HEK293 (cell line): ENCODE measurements around the gene TMEM150C.

ENCODE experiments used
- CTCF ChIA-PET: fragments of 350-600 bp; formaldehyde crosslinking; extraction: SDS; loops from one replicate; lab custom pipeline; 2021; ENCODE audit warnings: antibody characterized with exemption; lab: Yijun Ruan, JAX
- POLR2A ChIA-PET: fragments of 300-600 bp; formaldehyde crosslinking; extraction: SDS; loops from one replicate; lab custom pipeline; 2020; ENCODE audit warnings: antibody characterized with exemption, inconsistent platforms; lab: Yijun Ruan, JAX
- H3K27ac ChIP-seq: fragments of 200-500 bp; sonication (Bioruptor generic); 2 replicates; pipeline ENCODE4 v1.5.1; 2014; ENCODE audit warnings: low read depth, low read length, control low read depth, inconsistent platforms; ENCODE audit errors: extremely low read depth
- H3K36me3 ChIP-seq, 2 experiments: fragments of 200-500 bp in 1 of 2; sonication (Bioruptor generic) in 1 of 2; 1 replicate in 1 of 2; 2 replicates in 1 of 2; pipeline ENCODE4 v1.5.1; 2014 to 2017; ENCODE audit warnings: inconsistent platforms in 2 of 2, low read length in 2 of 2; ENCODE audit not compliant: control insufficient read depth in 2 of 2, insufficient read depth in 1 of 2
- H3K4me1 ChIP-seq: fragments of 200-500 bp; sonication (Bioruptor generic); 2 replicates; pipeline ENCODE4 v1.5.1; 2014; ENCODE audit warnings: mild to moderate bottlenecking, low read length, inconsistent platforms; ENCODE audit not compliant: control insufficient read depth, insufficient read depth
- H3K4me3 ChIP-seq: 2 replicates; pipeline ENCODE4 v1.5.1; 2011; ENCODE audit warnings: low read depth, mild to moderate bottlenecking, control low read depth, low read length, moderate library complexity
- H3K9me3 ChIP-seq: fragments of 200-500 bp; sonication (Bioruptor generic); 2 replicates; pipeline ENCODE4 v1.5.1; 2014; ENCODE audit warnings: low read depth, low read length, inconsistent platforms; ENCODE audit not compliant: control insufficient read depth, insufficient read depth
- BCL11B ChIP-seq: fragments of 450-650 bp; formaldehyde crosslinking; IDR thresholded peaks from 2 replicates; pipeline ENCODE4 v1.5.1; 2016; ENCODE audit warnings: low read depth, missing biosample characterization, missing genetic modification characterization
- MEIS1 ChIP-seq: sonication (generic); formaldehyde crosslinking; IDR thresholded peaks from 2 replicates; pipeline ENCODE4 v1.8.1; 2022; ENCODE audit warnings: missing genetic modification reagents, mild to moderate bottlenecking, borderline replicate concordance
- MYNN ChIP-seq: fragments of 450-650 bp; formaldehyde crosslinking; IDR thresholded peaks from 2 replicates; pipeline ENCODE4 v1.5.1; 2016; ENCODE audit warnings: missing biosample characterization, missing genetic modification characterization, borderline replicate concordance
- TCF7L2 ChIP-seq: IDR thresholded peaks from 2 replicates; pipeline ENCODE4 v1.6.1; 2011; ENCODE audit warnings: low read depth, mild to moderate bottlenecking, inconsistent platforms, low read length, moderate library complexity, borderline replicate concordance
- ZNF114 ChIP-seq: fragments of 450-650 bp; formaldehyde crosslinking; IDR thresholded peaks from 2 replicates; pipeline ENCODE4 v1.5.0; 2017; ENCODE audit warnings: missing biosample characterization, missing genetic modification characterization
- ZNF174 ChIP-seq: fragments of 450-650 bp; formaldehyde crosslinking; IDR thresholded peaks from 2 replicates; pipeline ENCODE4 v1.5.0; 2017; ENCODE audit warnings: missing biosample characterization, mild to moderate bottlenecking, missing genetic modification characterization
- ZNF292 ChIP-seq: fragments of 450-650 bp; formaldehyde crosslinking; IDR thresholded peaks from 2 replicates; pipeline ENCODE4 v1.5.1; 2016; ENCODE audit warnings: low read depth, missing biosample characterization, missing genetic modification characterization, borderline replicate concordance
- ZNF366 ChIP-seq: fragments of 450-650 bp; formaldehyde crosslinking; conservative IDR thresholded peaks from 2 replicates; pipeline ENCODE4 v1.5.1; 2016; ENCODE audit warnings: missing biosample characterization, missing genetic modification characterization
- ZNF394 ChIP-seq: fragments of 450-650 bp; formaldehyde crosslinking; IDR thresholded peaks from 2 replicates; pipeline ENCODE4 v1.5.1; 2016; ENCODE audit warnings: missing biosample characterization, missing genetic modification characterization, mild to moderate bottlenecking, moderate library complexity, borderline replicate concordance
- ZNF426 ChIP-seq: fragments of 450-650 bp; formaldehyde crosslinking; IDR thresholded peaks from 2 replicates; pipeline ENCODE4 v1.5.1; 2017; ENCODE audit warnings: missing biosample characterization, missing genetic modification characterization, mild to moderate bottlenecking, inconsistent platforms, moderate library complexity
- ZNF558 ChIP-seq: fragments of 450-650 bp; formaldehyde crosslinking; IDR thresholded peaks from 2 replicates; pipeline ENCODE4 v1.5.1; 2016; ENCODE audit warnings: missing biosample characterization, missing genetic modification characterization
- ZNF610 ChIP-seq: fragments of 450-650 bp; formaldehyde crosslinking; IDR thresholded peaks from 2 replicates; pipeline ENCODE4 v1.5.1; 2016; ENCODE audit warnings: missing biosample characterization, missing genetic modification characterization, borderline replicate concordance
- ZNF654 ChIP-seq: fragments of 450-650 bp; formaldehyde crosslinking; IDR thresholded peaks from 2 replicates; pipeline ENCODE4 v1.5.1; 2016; ENCODE audit warnings: low read depth, missing biosample characterization, missing genetic modification characterization
- TF ChIP-seq, protein P1 (sequence below): fragments of 450-650 bp; IDR thresholded peaks from 2 replicates; pipeline ENCODE4 v1.5.1; 2018; ENCODE audit warnings: missing biosample characterization, mild to moderate bottlenecking, missing genetic modification characterization
- TF ChIP-seq, protein P2 (sequence below): fragments of 450-650 bp; formaldehyde crosslinking; IDR thresholded peaks from 2 replicates; pipeline ENCODE4 v1.5.1; 2016; ENCODE audit warnings: missing biosample characterization, missing genetic modification characterization
- TF ChIP-seq, protein P3 (sequence below): fragments of 450-650 bp; formaldehyde crosslinking; IDR thresholded peaks from 2 replicates; pipeline ENCODE4 v1.5.1; 2017; ENCODE audit warnings: missing biosample characterization, missing genetic modification characterization
- TF ChIP-seq, protein P4 (sequence below): fragments of 450-650 bp; formaldehyde crosslinking; IDR thresholded peaks from 2 replicates; pipeline ENCODE4 v1.5.1; 2016; ENCODE audit warnings: missing biosample characterization, missing genetic modification characterization
- TF ChIP-seq, protein P5 (sequence below): fragments of 450-650 bp; formaldehyde crosslinking; IDR thresholded peaks from 2 replicates; pipeline ENCODE4 v1.5.1; 2016; ENCODE audit warnings: missing biosample characterization, missing genetic modification characterization

TMEM150C gene

DNA sequence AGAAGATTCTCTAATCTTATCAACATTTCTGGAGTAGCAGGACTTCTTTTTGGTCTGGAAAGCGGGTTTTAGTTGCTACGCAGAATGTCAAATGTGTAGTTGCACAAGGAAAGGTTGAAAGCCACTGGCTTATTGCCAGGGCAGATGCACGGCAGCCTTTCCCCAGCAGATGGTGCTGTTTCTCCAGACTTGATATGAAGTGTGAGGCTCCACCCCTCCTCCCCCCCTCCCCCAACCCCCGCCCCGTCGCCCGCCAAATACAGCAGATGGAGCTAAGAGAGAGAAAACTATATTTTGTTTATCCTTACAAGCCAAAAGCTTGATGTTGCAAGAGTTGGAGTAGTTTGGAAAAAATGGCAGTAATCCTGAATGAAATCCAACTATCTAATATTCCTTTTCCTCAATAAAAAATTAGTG, 99.4 kb downstream of the TMEM150C start:
- H3K4me3 ChIP-seq = no peak overlapping the region
- ChIA-PET POLR2A (interaction anchor here (0.6 to 1.0 kb wide), 3 partner anchors 144 to 573 kb away, joined by 3 to 4 read pairs (median 3); partner anchors contain the start of gene COPS4), CTCF (interaction anchor here (1.1 to 2.7 kb wide), 3 partner anchors 46 to 286 kb away, joined by 3 to 9 read pairs (median 4); no protein-coding TSS in a partner anchor)
- H3K4me1 ChIP-seq = no peaks in the 10 kb centered on the region
- TF ChIP-seq ZNF654 (peak; percentile 52), ZNF426 (tag by site-specific recombination) (no peak)
- H3K9me3 ChIP-seq = no peaks in the 10 kb centered on the region
- H3K27ac ChIP-seq = no peak overlapping the region
- H3K36me3 ChIP-seq = peaks cover 3 to 56% of the 10 kb centered on the region in 2 experiments

DNA sequence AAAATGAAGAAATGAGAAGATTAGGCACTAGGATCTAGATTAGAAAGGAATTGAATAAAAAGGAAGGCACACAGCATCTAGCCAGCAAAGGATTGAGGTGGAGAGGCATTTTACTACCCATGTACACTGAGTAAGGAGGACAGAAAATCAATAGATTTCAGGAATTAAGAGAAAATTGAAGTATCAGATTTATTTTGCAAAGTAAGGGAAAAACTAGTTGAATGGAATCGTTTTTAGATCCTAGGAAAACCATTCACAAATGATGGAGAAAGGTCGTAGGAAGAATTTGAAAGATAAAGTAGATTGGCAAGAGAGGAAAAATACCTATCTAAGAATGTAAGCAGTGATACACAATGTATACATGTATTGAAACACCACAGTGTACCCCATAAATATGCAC, 100.1 kb downstream of the TMEM150C start:
- CTCF ChIA-PET = interaction anchor here (0.7 to 2.7 kb wide), 5 partner anchors 47 to 293 kb away, joined by 3 to 9 read pairs (median 3); no protein-coding TSS in a partner anchor
- Histone ChIP-seq H3K4me3 (no peak overlapping the region), H3K4me1 (no peaks in the 10 kb centered on the region), H3K36me3 (peaks cover 8 to 63% of the 10 kb centered on the region in 2 experiments), H3K27ac (no peak overlapping the region), H3K9me3 (no peaks in the 10 kb centered on the region)
- POLR2A ChIA-PET = no interaction called here
- TF ChIP-seq, protein P1, sequence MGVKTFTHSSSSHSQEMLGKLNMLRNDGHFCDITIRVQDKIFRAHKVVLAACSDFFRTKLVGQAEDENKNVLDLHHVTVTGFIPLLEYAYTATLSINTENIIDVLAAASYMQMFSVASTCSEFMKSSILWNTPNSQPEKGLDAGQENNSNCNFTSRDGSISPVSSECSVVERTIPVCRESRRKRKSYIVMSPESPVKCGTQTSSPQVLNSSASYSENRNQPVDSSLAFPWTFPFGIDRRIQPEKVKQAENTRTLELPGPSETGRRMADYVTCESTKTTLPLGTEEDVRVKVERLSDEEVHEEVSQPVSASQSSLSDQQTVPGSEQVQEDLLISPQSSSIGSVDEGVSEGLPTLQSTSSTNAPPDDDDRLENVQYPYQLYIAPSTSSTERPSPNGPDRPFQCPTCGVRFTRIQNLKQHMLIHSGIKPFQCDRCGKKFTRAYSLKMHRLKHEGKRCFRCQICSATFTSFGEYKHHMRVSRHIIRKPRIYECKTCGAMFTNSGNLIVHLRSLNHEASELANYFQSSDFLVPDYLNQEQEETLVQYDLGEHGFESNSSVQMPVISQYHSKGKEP (tag by site-specific recombination) = no peak
- TF ChIP-seq MYNN (tag by site-specific recombination) (no peak), ZNF292 (tag by site-specific recombination) (no peak), ZNF114 (no peak), MEIS1 (CRISPR knock-in tag) (no peak), TCF7L2 (no peak), ZNF174 (tag by site-specific recombination) (no peak), ZNF366 (tag by site-specific recombination) (no peak), ZNF426 (tag by site-specific recombination) (no peak), ZNF558 (tag by site-specific recombination) (no peak), BCL11B (tag by site-specific recombination) (no peak), ZNF394 (tag by site-specific recombination) (no peak), ZNF610 (tag by site-specific recombination) (no peak)
- TF ChIP-seq, protein P2, sequence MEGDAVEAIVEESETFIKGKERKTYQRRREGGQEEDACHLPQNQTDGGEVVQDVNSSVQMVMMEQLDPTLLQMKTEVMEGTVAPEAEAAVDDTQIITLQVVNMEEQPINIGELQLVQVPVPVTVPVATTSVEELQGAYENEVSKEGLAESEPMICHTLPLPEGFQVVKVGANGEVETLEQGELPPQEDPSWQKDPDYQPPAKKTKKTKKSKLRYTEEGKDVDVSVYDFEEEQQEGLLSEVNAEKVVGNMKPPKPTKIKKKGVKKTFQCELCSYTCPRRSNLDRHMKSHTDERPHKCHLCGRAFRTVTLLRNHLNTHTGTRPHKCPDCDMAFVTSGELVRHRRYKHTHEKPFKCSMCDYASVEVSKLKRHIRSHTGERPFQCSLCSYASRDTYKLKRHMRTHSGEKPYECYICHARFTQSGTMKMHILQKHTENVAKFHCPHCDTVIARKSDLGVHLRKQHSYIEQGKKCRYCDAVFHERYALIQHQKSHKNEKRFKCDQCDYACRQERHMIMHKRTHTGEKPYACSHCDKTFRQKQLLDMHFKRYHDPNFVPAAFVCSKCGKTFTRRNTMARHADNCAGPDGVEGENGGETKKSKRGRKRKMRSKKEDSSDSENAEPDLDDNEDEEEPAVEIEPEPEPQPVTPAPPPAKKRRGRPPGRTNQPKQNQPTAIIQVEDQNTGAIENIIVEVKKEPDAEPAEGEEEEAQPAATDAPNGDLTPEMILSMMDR (tag by site-specific recombination) = no peak
- TF ChIP-seq, protein P3, sequence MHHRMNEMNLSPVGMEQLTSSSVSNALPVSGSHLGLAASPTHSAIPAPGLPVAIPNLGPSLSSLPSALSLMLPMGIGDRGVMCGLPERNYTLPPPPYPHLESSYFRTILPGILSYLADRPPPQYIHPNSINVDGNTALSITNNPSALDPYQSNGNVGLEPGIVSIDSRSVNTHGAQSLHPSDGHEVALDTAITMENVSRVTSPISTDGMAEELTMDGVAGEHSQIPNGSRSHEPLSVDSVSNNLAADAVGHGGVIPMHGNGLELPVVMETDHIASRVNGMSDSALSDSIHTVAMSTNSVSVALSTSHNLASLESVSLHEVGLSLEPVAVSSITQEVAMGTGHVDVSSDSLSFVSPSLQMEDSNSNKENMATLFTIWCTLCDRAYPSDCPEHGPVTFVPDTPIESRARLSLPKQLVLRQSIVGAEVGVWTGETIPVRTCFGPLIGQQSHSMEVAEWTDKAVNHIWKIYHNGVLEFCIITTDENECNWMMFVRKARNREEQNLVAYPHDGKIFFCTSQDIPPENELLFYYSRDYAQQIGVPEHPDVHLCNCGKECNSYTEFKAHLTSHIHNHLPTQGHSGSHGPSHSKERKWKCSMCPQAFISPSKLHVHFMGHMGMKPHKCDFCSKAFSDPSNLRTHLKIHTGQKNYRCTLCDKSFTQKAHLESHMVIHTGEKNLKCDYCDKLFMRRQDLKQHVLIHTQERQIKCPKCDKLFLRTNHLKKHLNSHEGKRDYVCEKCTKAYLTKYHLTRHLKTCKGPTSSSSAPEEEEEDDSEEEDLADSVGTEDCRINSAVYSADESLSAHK (tag by site-specific recombination) = no peak
- TF ChIP-seq, protein P4, sequence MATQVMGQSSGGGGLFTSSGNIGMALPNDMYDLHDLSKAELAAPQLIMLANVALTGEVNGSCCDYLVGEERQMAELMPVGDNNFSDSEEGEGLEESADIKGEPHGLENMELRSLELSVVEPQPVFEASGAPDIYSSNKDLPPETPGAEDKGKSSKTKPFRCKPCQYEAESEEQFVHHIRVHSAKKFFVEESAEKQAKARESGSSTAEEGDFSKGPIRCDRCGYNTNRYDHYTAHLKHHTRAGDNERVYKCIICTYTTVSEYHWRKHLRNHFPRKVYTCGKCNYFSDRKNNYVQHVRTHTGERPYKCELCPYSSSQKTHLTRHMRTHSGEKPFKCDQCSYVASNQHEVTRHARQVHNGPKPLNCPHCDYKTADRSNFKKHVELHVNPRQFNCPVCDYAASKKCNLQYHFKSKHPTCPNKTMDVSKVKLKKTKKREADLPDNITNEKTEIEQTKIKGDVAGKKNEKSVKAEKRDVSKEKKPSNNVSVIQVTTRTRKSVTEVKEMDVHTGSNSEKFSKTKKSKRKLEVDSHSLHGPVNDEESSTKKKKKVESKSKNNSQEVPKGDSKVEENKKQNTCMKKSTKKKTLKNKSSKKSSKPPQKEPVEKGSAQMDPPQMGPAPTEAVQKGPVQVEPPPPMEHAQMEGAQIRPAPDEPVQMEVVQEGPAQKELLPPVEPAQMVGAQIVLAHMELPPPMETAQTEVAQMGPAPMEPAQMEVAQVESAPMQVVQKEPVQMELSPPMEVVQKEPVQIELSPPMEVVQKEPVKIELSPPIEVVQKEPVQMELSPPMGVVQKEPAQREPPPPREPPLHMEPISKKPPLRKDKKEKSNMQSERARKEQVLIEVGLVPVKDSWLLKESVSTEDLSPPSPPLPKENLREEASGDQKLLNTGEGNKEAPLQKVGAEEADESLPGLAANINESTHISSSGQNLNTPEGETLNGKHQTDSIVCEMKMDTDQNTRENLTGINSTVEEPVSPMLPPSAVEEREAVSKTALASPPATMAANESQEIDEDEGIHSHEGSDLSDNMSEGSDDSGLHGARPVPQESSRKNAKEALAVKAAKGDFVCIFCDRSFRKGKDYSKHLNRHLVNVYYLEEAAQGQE (tag by site-specific recombination) = no peak
- TF ChIP-seq, protein P5, sequence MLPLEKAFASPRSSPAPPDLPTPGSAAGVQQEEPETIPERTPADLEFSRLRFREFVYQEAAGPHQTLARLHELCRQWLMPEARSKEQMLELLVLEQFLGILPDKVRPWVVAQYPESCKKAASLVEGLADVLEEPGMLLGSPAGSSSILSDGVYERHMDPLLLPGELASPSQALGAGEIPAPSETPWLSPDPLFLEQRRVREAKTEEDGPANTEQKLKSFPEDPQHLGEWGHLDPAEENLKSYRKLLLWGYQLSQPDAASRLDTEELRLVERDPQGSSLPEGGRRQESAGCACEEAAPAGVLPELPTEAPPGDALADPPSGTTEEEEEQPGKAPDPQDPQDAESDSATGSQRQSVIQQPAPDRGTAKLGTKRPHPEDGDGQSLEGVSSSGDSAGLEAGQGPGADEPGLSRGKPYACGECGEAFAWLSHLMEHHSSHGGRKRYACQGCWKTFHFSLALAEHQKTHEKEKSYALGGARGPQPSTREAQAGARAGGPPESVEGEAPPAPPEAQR = no peak
